Measurements from ENCODE around the gene E2F2. TPM values are rescaled to one million over a fixed set of nuclear protein-coding genes. Genes with fewer than 3 reads are reported as not detected.
"Not testable (repeated sequence)": the region's sequence is repeated elsewhere in the genome, so short reads cannot be mapped to it uniquely, and the experiment has no call there.

Gene E2F2
- total RNA-seq, 6 experiments from 2014 or later: 0.83 to 2.1 (median 1.9) TPM

DNA sequence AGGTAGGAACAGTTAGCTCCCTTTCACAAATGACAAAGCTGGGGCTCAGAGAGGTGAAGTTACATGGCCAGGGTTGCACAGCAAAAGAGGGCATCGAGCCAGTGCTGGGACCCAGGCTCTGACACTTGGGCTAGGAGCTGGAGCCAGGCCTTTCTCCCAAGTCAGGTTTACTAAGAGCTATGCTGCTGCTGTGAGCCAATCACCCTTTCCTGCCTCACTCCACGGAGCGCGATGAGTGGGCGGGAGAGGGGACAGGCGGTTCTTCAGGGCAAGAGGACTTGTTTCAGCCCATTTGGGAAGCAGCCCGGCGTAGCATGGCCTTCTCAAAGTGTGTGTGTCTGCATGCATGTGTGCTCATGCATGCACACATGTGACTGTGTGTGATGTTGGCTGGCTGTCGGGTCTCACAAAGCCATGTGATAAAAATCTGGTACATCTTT, 17.7 kb upstream of the E2F2 start:
- Mint-ChIP-seq H3K36me3 (ENCODE audit: low read depth) (no peaks in the 10 kb centered on the region), H3K27me3 (ENCODE audit: insufficient read depth) (peaks cover 9% of the 10 kb centered on the region; the same call in 1 of the 2 replicates), H3K4me1 (ENCODE audit: low read depth) (peaks cover 41% of the 10 kb centered on the region), H3K4me3 (no peak overlapping the region), H3K9me3 (peaks cover 2% of the 10 kb centered on the region; the same call in 1 of the 2 replicates), H3K27ac (no peak overlapping the region)
- no peak for DNase-seq
- TF ChIP-seq, protein P1, sequence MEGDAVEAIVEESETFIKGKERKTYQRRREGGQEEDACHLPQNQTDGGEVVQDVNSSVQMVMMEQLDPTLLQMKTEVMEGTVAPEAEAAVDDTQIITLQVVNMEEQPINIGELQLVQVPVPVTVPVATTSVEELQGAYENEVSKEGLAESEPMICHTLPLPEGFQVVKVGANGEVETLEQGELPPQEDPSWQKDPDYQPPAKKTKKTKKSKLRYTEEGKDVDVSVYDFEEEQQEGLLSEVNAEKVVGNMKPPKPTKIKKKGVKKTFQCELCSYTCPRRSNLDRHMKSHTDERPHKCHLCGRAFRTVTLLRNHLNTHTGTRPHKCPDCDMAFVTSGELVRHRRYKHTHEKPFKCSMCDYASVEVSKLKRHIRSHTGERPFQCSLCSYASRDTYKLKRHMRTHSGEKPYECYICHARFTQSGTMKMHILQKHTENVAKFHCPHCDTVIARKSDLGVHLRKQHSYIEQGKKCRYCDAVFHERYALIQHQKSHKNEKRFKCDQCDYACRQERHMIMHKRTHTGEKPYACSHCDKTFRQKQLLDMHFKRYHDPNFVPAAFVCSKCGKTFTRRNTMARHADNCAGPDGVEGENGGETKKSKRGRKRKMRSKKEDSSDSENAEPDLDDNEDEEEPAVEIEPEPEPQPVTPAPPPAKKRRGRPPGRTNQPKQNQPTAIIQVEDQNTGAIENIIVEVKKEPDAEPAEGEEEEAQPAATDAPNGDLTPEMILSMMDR (IDR thresholded peaks at IDR 0.05): no peak

DNA sequence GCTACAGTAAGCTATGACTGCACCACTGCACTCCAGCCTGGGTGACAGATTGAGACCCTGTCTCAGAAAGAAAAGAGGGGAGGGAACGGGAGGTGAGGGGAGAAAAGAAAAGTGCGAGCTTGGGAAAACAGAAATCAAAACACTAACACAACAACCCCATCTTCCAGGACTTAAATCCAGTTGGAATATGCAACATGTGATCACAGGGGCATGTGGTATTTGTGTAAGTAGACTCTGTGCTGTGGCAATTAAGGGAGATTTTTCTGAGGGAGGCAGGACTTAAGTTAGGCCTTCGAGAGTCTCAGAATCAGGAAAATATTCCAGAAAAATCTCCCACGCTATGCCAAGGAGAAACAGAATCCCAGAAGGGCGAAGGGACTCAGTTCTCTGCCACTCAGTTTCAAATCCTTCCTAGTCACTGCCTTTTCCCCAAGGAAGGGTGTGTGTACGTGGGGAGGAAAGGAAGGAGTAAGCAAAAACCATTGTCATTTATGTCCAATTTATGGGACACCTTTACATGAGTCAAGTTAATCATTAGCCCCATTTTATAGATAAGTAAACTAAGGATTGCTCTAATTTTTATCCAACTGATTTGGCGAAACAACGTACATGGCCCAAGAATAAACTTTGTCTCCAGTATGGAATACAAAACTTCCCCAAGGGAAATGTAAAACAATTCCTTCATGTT, 16.0 kb upstream of the E2F2 start:
- TF ChIP-seq, protein P1 (IDR thresholded peaks at IDR 0.05): no peak
- Mint-ChIP-seq H3K4me1 (ENCODE audit: low read depth) (peaks cover 36% of the 10 kb centered on the region), H3K36me3 (ENCODE audit: low read depth) (no peaks in the 10 kb centered on the region), H3K27me3 (ENCODE audit: insufficient read depth) (no peaks in the 10 kb centered on the region), H3K9me3 (no peaks in the 10 kb centered on the region), H3K27ac (no peak overlapping the region), H3K4me3 (no peak overlapping the region)
- no peak for DNase-seq

DNA sequence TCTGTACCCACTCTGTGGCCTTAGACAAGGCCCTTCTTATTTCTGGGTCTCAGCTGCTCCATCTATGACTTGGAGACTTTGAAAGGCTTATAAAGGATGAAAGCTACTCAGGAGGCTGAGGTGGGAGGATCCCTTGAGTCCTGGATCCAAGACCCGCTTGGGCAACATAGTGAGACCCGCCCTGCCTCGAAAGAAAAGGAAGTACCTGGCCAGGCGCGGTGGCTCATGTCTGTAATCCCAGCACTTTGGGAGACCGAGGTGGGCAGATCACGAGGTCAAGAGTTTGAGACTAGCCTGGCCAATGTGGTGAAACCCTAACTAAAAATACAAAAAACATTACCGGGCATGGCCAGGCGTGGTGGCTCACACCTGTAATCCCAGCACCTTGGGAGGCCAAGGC, 14.8 kb upstream of the E2F2 start:
- Mint-ChIP-seq H3K4me1 (ENCODE audit: low read depth) (peaks cover 35% of the 10 kb centered on the region), H3K27me3 (ENCODE audit: insufficient read depth) (peaks cover 2% of the 10 kb centered on the region; the same call in 1 of the 2 replicates), H3K27ac (no peak overlapping the region), H3K9me3 (no peaks in the 10 kb centered on the region), H3K4me3 (no peak overlapping the region), H3K36me3 (ENCODE audit: low read depth) (no peaks in the 10 kb centered on the region)
- DNase-seq: no peak
- TF ChIP-seq, protein P1 (IDR thresholded peaks at IDR 0.05): no peak

DNA sequence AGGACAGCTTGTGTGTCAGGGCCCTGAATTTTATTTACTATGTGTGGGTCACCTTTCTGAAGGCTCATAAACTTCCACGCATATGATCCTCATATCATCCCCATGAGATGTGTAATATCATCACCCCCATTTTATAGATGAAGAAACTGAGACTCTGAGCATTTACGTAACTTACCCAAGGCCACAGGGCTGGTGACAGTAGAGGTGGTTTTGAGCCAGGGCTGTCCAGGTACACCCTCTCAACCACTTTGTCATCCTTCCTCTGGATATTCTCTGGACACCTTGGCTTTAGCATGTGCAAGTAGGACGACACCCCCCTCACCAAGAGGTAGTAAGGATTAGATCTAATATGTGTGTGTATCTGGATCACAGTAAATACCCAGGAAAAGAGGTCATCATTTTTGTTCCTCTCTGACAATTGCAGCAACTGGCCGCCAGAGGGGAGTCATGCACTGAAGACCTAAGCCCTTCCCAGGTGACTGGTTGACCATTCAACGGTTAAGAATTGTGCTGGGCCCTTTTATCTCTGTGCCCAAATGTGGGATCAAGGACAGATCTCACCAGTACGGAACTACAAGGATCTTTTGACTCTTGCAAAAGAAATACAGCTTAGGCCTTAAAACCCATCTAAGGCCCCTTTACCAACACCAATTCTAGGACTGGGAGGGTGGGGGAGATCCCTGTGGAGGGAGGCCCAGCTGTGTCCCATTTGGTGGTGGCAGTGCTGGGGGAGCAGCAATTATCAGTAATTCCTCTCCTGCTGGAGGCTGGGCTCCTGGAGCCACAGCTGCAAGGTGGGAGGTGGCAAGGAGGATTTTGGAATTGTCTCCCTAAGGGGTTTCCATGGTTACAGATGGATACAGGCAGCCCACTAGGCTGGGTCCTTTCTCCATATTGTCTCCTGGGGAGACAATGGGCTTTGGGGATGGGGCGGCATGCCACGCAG, 13.7 kb upstream of the E2F2 start:
- H3K4me3 Mint-ChIP-seq: no peak overlapping the region
- peak overlapping the region; percentile 11; the same call in 1 of the 2 replicates for H3K27ac Mint-ChIP-seq
- H3K27me3 Mint-ChIP-seq (ENCODE audit: insufficient read depth): peaks cover 2% of the 10 kb centered on the region; the same call in 1 of the 2 replicates
- no peaks in the 10 kb centered on the region for H3K36me3 Mint-ChIP-seq (ENCODE audit: low read depth)
- no peaks in the 10 kb centered on the region for H3K9me3 Mint-ChIP-seq
- DNase-seq: peak; percentile 76
- peaks cover 41% of the 10 kb centered on the region for H3K4me1 Mint-ChIP-seq (ENCODE audit: low read depth)
- TF ChIP-seq, protein P1 (IDR thresholded peaks at IDR 0.05): peak; percentile 96

DNA sequence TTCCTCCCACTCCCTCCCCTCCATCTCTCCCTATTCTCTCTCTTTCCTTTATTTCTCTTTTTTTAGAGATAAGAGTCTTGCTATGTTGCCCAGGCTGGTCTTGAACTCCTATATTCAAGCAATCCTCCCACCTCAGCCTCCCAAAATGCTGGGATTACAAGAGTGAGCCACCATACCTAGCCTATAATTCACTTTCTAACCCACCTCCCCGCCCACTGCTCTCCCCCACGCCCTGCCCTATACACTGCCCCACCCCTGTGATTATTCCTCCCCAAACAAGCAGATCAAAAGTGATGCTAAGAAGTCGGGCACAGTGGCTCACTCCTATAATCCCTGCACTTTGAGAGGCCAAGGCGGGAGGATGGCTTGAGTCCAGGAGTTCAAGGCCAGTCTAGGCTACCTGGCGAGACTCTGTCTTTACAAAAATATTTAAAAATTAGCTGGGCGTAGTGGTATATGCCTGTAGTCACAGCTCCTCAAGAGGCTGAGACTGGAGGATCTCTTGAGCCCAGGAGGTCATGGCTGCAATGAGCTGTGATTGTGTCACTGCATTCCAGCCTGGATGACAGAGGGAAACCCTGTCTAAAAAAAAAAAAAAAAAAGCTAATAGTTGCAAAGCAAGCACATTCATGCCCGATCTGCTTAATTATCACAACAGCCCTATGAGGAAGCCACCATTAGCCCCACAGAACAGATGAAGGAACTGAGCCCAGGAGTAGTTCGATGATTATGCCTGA, 12.8 kb upstream of the E2F2 start:
- Mint-ChIP-seq H3K36me3 (ENCODE audit: low read depth) (no peaks in the 10 kb centered on the region), H3K27ac (0 out of 2 replicates have a peak overlapping the region, but pooled peaks have one; percentile 11), H3K4me1 (ENCODE audit: low read depth) (peaks cover 40% of the 10 kb centered on the region), H3K4me3 (no peak overlapping the region), H3K9me3 (no peaks in the 10 kb centered on the region), H3K27me3 (ENCODE audit: insufficient read depth) (peaks cover 2% of the 10 kb centered on the region; the same call in 1 of the 2 replicates)
- peak; percentile 42 for DNase-seq
- TF ChIP-seq, protein P1 (IDR thresholded peaks at IDR 0.05): no peak

DNA sequence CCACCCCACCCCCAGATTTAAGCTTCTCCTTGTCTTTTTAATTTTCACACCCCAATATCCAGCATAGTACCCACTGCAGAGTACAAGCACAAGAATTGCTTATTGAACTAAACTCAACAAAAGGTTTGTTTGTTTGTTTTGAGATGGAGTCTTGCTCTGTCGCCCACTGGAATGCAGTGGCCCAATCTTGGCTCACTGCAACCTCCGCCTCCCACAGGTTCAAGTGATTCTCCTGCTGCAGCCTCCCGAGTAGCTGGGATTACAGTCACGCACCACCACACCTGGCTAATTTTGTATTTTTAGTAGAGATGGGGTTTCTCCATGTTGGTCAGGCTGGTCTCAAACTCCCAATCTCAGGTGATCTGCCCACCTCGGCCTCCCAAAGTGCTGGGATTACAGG, 11.9 kb upstream of the E2F2 start:
- H3K27me3 Mint-ChIP-seq (ENCODE audit: insufficient read depth); H3K9me3 Mint-ChIP-seq; H3K4me3 Mint-ChIP-seq; DNase-seq; H3K36me3 Mint-ChIP-seq (ENCODE audit: low read depth); H3K27ac Mint-ChIP-seq: not testable (repeated sequence)
- H3K4me1 Mint-ChIP-seq (ENCODE audit: low read depth): peaks cover 35% of the 10 kb centered on the region

Data from HFFc6 (cell line).